Astrocyte (in vitro differentiated cells and primary cell): ENCODE data around the gene CIAO2B. TPM values are rescaled to one million over a fixed set of nuclear protein-coding genes. Genes with fewer than 3 reads are reported as not detected.

ENCODE experiments used
- DNase-seq: peaks from one replicate; pipeline ENCODE4 v3.0.0-alpha.2; 2010; ENCODE audit warnings: low read depth
- FAIRE-seq: peaks from 2 replicates; lab custom pipeline; 2011; peaks lifted over from hg19 to GRCh38; lab: Jason Lieb, UNC
- H2AFZ ChIP-seq: 2 replicates; pipeline ENCODE4 v1.6.0; 2012; ENCODE audit warnings: low read depth, low read length, inconsistent platforms
- H3K27ac ChIP-seq: 2 replicates; pipeline ENCODE4 v1.5.1; 2011; ENCODE audit warnings: low read depth, low read length, inconsistent platforms
- H3K27me3 ChIP-seq: 2 replicates; pipeline ENCODE4 v1.6.0; 2011; ENCODE audit warnings: low read length, inconsistent platforms; ENCODE audit not compliant: insufficient read depth
- H3K36me3 ChIP-seq: 2 replicates; pipeline ENCODE4 v1.5.1; 2011; ENCODE audit warnings: low read length, inconsistent platforms; ENCODE audit not compliant: insufficient read depth
- H3K4me1 ChIP-seq: 2 replicates; pipeline ENCODE4 v1.5.1; 2011; ENCODE audit warnings: low read length, inconsistent platforms; ENCODE audit not compliant: insufficient read depth
- H3K4me2 ChIP-seq: 2 replicates; pipeline ENCODE4 v1.6.0; 2012; ENCODE audit warnings: low read length, inconsistent platforms
- H3K4me3 ChIP-seq: 2 replicates; pipeline ENCODE4 v1.5.1; 2011; ENCODE audit warnings: low read depth, mild to moderate bottlenecking, low read length, inconsistent platforms; ENCODE audit not compliant: insufficient read depth
- H3K79me2 ChIP-seq: 2 replicates; pipeline ENCODE4 v1.6.0; 2012; ENCODE audit warnings: mild to moderate bottlenecking, low read length, inconsistent platforms; ENCODE audit not compliant: insufficient read depth
- H3K9ac ChIP-seq: 2 replicates; pipeline ENCODE4 v1.6.0; 2012; ENCODE audit warnings: mild to moderate bottlenecking, low read length, inconsistent platforms
- H3K9me3 ChIP-seq: 2 replicates; pipeline ENCODE4 v1.5.1; 2012; ENCODE audit warnings: low read depth, mild to moderate bottlenecking, low read length, inconsistent platforms; ENCODE audit not compliant: insufficient read depth
- H4K20me1 ChIP-seq: 2 replicates; pipeline ENCODE4 v1.6.0; 2012; ENCODE audit warnings: low read length, inconsistent platforms; ENCODE audit not compliant: insufficient read depth
- H3K27ac Mint-ChIP-seq: one replicate; pipeline ENCODE4 v1.8.0; 2021; ENCODE audit warnings: mild to moderate bottlenecking, mixed read lengths; ENCODE audit not compliant: unreplicated experiment
- H3K27me3 Mint-ChIP-seq: one replicate; pipeline ENCODE4 v1.8.0; 2021; ENCODE audit warnings: low read depth, mixed read lengths; ENCODE audit not compliant: unreplicated experiment
- H3K36me3 Mint-ChIP-seq: one replicate; pipeline ENCODE4 v1.8.0; 2021; ENCODE audit warnings: low read depth, mixed read lengths; ENCODE audit not compliant: unreplicated experiment
- H3K4me1 Mint-ChIP-seq: one replicate; pipeline ENCODE4 v1.8.0; 2021; ENCODE audit warnings: low read depth, mixed read lengths; ENCODE audit not compliant: unreplicated experiment
- H3K4me3 Mint-ChIP-seq: one replicate; pipeline ENCODE4 v1.8.0; 2021; ENCODE audit warnings: mild to moderate bottlenecking, moderate library complexity, mixed read lengths; ENCODE audit not compliant: unreplicated experiment
- H3K9me3 Mint-ChIP-seq: one replicate; pipeline ENCODE4 v1.8.0; 2021; ENCODE audit warnings: mild to moderate bottlenecking, mixed read lengths; ENCODE audit not compliant: unreplicated experiment
- CTCF ChIP-seq: IDR thresholded peaks from 2 replicates; pipeline ENCODE4 v1.5.1; 2011; ENCODE audit warnings: low read depth, mild to moderate bottlenecking, inconsistent platforms, low read length, moderate library complexity; ENCODE audit not compliant: insufficient read depth
- EZH2 ChIP-seq: IDR thresholded peaks from 2 replicates; pipeline ENCODE4 v1.6.1; 2012; ENCODE audit warnings: mild to moderate bottlenecking, low read length, inconsistent platforms; ENCODE audit not compliant: insufficient read depth
- total RNA-seq: library from RNA; stranded (reverse); gene quantifications from 2 replicates; pipeline ENCODE4 v1.2.1, GENCODE V29; 2021

CIAO2B gene
- total RNA-seq, 1 donor from 2014 or later, result 75.6 TPM

GRCh38 chr16:66918355-66918754, 15.8 kb downstream of the CIAO2B start:
- Histone ChIP-seq H3K4me1 (peaks cover 6% of the 10 kb centered on the region), H3K9me3 (no peaks in the 10 kb centered on the region), H4K20me1 (peaks cover 5% of the 10 kb centered on the region), H2AFZ (no peak overlapping the region), H3K27me3 (peaks cover 27% of the 10 kb centered on the region), H3K79me2 (no peaks in the 10 kb centered on the region), H3K36me3 (no peaks in the 10 kb centered on the region), H3K27ac (no peak overlapping the region), H3K4me3 (no peak overlapping the region), H3K4me2 (no peak overlapping the region), H3K9ac (no peak overlapping the region)
- H3K27me3 Mint-ChIP-seq, result peaks cover 78% of the 10 kb centered on the region
- peaks cover 2% of the 10 kb centered on the region for H3K4me1 Mint-ChIP-seq
- H3K27ac Mint-ChIP-seq, result no peak overlapping the region
- TF ChIP-seq EZH2 (no peak), CTCF (no peak)
- no peak overlapping the region for H3K4me3 Mint-ChIP-seq
- FAIRE-seq (no peak), DNase-seq (no peak)
- H3K9me3 Mint-ChIP-seq, result peaks cover 7% of the 10 kb centered on the region
- H3K36me3 Mint-ChIP-seq, result peaks cover 5% of the 10 kb centered on the region

GRCh38 chr16:66917741-66918140, 16.5 kb downstream of the CIAO2B start:
- Histone ChIP-seq H3K4me3 (no peak overlapping the region), H3K27ac (no peak overlapping the region), H2AFZ (no peak overlapping the region), H3K27me3 (peaks cover 27% of the 10 kb centered on the region), H3K4me2 (no peak overlapping the region), H4K20me1 (no peaks in the 10 kb centered on the region), H3K9me3 (no peaks in the 10 kb centered on the region), H3K9ac (no peak overlapping the region), H3K4me1 (peaks cover 3% of the 10 kb centered on the region), H3K36me3 (no peaks in the 10 kb centered on the region), H3K79me2 (no peaks in the 10 kb centered on the region)
- Mint-ChIP-seq H3K27me3 (peaks cover 77% of the 10 kb centered on the region), H3K4me3 (no peak overlapping the region), H3K4me1 (no peaks in the 10 kb centered on the region), H3K27ac (no peak overlapping the region), H3K36me3 (peaks cover 2% of the 10 kb centered on the region), H3K9me3 (peaks cover 7% of the 10 kb centered on the region)
- DNase-seq (no peak), FAIRE-seq (no peak)
- TF ChIP-seq CTCF, result no peak
- TF ChIP-seq EZH2, result no peak

GRCh38 chr16:66916518-66916917, 17.7 kb downstream of the CIAO2B start:
- Histone ChIP-seq H3K4me3 (no peak overlapping the region), H4K20me1 (no peaks in the 10 kb centered on the region), H3K9ac (no peak overlapping the region), H3K9me3 (no peaks in the 10 kb centered on the region), H2AFZ (no peak overlapping the region), H3K27ac (no peak overlapping the region), H3K4me1 (peaks cover 3% of the 10 kb centered on the region), H3K4me2 (no peak overlapping the region), H3K27me3 (peaks cover 25% of the 10 kb centered on the region), H3K36me3 (no peaks in the 10 kb centered on the region), H3K79me2 (no peaks in the 10 kb centered on the region)
- peaks cover 77% of the 10 kb centered on the region for H3K27me3 Mint-ChIP-seq
- H3K36me3 Mint-ChIP-seq, result peaks cover 2% of the 10 kb centered on the region
- DNase-seq, result no peak
- no peak overlapping the region for H3K4me3 Mint-ChIP-seq
- H3K4me1 Mint-ChIP-seq, result no peaks in the 10 kb centered on the region
- FAIRE-seq, result no peak
- TF ChIP-seq CTCF (no peak), EZH2 (no peak)
- peaks cover 7% of the 10 kb centered on the region for H3K9me3 Mint-ChIP-seq
- no peak overlapping the region for H3K27ac Mint-ChIP-seq
